Measurements from ENCODE around the gene CACHD1.

The CACHD1 gene

GRCh38 chr1:64578270-64578973 is 108.5 kb downstream of the CACHD1 start:
- Mint-ChIP-seq H3K4me1 (ENCODE audit: low read depth) (no peaks in the 10 kb centered on the region), H3K36me3 (ENCODE audit: low read depth) (no peaks in the 10 kb centered on the region), H3K27me3 (no peaks in the 10 kb centered on the region), H3K27ac (no peak overlapping the region), H3K9me3 (no peaks in the 10 kb centered on the region), H3K4me3 (no peak overlapping the region)
- DNase-seq = no peak

- no peaks in the 10 kb centered on the region for H3K36me3 Mint-ChIP-seq (ENCODE audit: low read depth)
- no peaks in the 10 kb centered on the region for H3K27me3 Mint-ChIP-seq
- H3K4me1 Mint-ChIP-seq (ENCODE audit: low read depth) = no peaks in the 10 kb centered on the region
- H3K9me3 Mint-ChIP-seq = no peaks in the 10 kb centered on the region
- DNase-seq = no peak
- no peak overlapping the region for H3K27ac Mint-ChIP-seq
- no peak overlapping the region for H3K4me3 Mint-ChIP-seq
Observed at GRCh38 chr1:64579767-64580166, 109.8 kb downstream of the CACHD1 start.

- Mint-ChIP-seq H3K27me3 (no peaks in the 10 kb centered on the region), H3K4me3 (no peak overlapping the region), H3K36me3 (ENCODE audit: low read depth) (no peaks in the 10 kb centered on the region), H3K9me3 (no peaks in the 10 kb centered on the region), H3K27ac (no peak overlapping the region), H3K4me1 (ENCODE audit: low read depth) (peaks cover 7% of the 10 kb centered on the region)
- no peak for DNase-seq
Observed at GRCh38 chr1:64581135-64581842, 111.4 kb downstream of the CACHD1 start.

GRCh38 chr1:64581843-64582185 is 111.9 kb downstream of the CACHD1 start:
- Mint-ChIP-seq H3K27ac (no peak overlapping the region), H3K9me3 (no peaks in the 10 kb centered on the region)

GRCh38 chr1:64584479-64584878 is 114.5 kb downstream of the CACHD1 start:
- Mint-ChIP-seq H3K4me1 (ENCODE audit: low read depth) (peaks cover 9% of the 10 kb centered on the region), H3K27me3 (no peaks in the 10 kb centered on the region), H3K36me3 (ENCODE audit: low read depth) (no peaks in the 10 kb centered on the region), H3K9me3 (no peaks in the 10 kb centered on the region), H3K27ac (no peak overlapping the region), H3K4me3 (no peak overlapping the region)
- no peak for DNase-seq

More at GRCh38 chr1:64581843-64582185, 111.9 kb downstream of the CACHD1 start:
- H3K27me3 Mint-ChIP-seq = no peaks in the 10 kb centered on the region
- H3K4me3 Mint-ChIP-seq = no peak overlapping the region
- DNase-seq = no peak
- peaks cover 9% of the 10 kb centered on the region for H3K4me1 Mint-ChIP-seq (ENCODE audit: low read depth)
- H3K36me3 Mint-ChIP-seq (ENCODE audit: low read depth) = no peaks in the 10 kb centered on the region

DNA sequence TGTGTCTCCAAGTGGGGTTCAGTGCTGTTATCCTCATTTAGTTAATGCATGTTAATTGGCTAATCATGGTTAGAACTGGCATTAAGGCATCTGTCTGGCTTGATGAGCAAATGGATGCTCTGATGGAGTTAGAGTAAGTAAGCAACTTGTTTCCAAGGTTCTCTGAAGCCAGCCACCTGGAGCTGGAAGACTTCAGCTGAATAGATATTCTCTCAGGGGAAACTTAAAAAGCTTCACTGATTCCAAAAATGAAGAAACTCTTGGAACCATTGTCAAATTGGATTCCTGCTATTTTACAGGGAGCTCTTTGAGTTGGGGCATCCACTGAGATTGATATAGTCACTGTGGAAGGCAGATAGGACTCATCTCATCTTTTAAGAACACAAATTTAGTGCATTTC is 118.9 kb downstream of the CACHD1 start:
- H3K4me1 Mint-ChIP-seq (ENCODE audit: low read depth) = peaks cover 9% of the 10 kb centered on the region
- no peaks in the 10 kb centered on the region for H3K9me3 Mint-ChIP-seq
- no peak overlapping the region for H3K4me3 Mint-ChIP-seq
- H3K27ac Mint-ChIP-seq = no peak overlapping the region
- no peak for DNase-seq
- no peaks in the 10 kb centered on the region for H3K27me3 Mint-ChIP-seq
- H3K36me3 Mint-ChIP-seq (ENCODE audit: low read depth) = no peaks in the 10 kb centered on the region

GRCh38 chr1:64590316-64590715 is 120.4 kb downstream of the CACHD1 start:
- no peak overlapping the region for H3K27ac Mint-ChIP-seq
- H3K9me3 Mint-ChIP-seq = no peaks in the 10 kb centered on the region
- H3K4me1 Mint-ChIP-seq (ENCODE audit: low read depth) = peaks cover 6% of the 10 kb centered on the region
- no peaks in the 10 kb centered on the region for H3K36me3 Mint-ChIP-seq (ENCODE audit: low read depth)
- no peak for DNase-seq
- no peaks in the 10 kb centered on the region for H3K27me3 Mint-ChIP-seq
- no peak overlapping the region for H3K4me3 Mint-ChIP-seq

DNA sequence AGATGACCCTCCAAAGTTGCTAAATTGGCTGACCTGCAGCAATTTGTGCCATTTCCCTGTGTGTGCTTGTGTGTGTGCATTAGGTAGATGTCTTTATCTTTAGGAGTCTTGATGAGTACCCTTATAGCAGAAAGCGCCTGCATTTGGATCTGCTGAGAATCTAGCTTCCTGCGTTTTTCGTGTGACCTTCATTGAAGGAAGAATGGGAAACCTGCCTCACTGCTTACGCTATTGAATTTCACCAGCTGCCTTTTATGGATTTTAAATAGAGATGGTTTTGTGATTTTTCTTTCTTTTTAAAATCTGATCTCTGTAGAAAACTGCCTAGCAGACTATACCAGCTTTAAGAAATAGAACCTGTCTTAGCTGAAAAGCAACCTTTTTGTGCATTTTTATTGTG is 124.5 kb downstream of the CACHD1 start:
- H3K4me1 Mint-ChIP-seq (ENCODE audit: low read depth) = no peaks in the 10 kb centered on the region
- H3K4me3 Mint-ChIP-seq = no peak overlapping the region
- DNase-seq = no peak
- no peaks in the 10 kb centered on the region for H3K27me3 Mint-ChIP-seq
- H3K36me3 Mint-ChIP-seq (ENCODE audit: low read depth) = no peaks in the 10 kb centered on the region
- no peak overlapping the region for H3K27ac Mint-ChIP-seq
- H3K9me3 Mint-ChIP-seq = no peaks in the 10 kb centered on the region

- no peak for DNase-seq
- H3K36me3 Mint-ChIP-seq (ENCODE audit: low read depth) = no peaks in the 10 kb centered on the region
- H3K4me3 Mint-ChIP-seq = no peak overlapping the region
- no peak overlapping the region for H3K27ac Mint-ChIP-seq
- no peaks in the 10 kb centered on the region for H3K9me3 Mint-ChIP-seq
- no peaks in the 10 kb centered on the region for H3K4me1 Mint-ChIP-seq (ENCODE audit: low read depth)
- no peaks in the 10 kb centered on the region for H3K27me3 Mint-ChIP-seq
Observed at GRCh38 chr1:64595871-64596515, 126.1 kb downstream of the CACHD1 start.

DNA sequence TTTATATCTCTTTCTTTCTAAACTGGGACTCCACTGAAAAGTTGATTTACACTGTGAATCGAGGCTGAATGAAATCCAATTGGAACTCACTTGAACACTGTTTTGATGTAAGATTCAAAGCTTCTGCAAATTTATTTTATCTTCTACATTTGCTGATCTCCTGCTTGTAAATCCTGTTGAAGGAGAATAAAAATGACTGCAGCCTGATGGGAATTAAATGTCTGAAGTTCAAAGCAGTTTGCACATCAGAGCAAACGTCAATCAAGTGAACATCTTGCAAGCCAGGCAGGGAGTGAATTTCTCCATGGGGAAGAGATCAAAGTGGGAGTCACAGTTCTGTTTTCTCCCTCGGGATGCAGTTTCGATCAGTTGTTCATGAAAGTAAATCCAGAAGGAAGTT is 127.2 kb downstream of the CACHD1 start:
- Mint-ChIP-seq H3K36me3 (ENCODE audit: low read depth) (no peaks in the 10 kb centered on the region), H3K4me1 (ENCODE audit: low read depth) (no peaks in the 10 kb centered on the region)

GRCh38 chr1:64598100-64598571 is 128.2 kb downstream of the CACHD1 start:
- H3K4me3 Mint-ChIP-seq = no peak overlapping the region
- no peaks in the 10 kb centered on the region for H3K36me3 Mint-ChIP-seq (ENCODE audit: low read depth)
- DNase-seq = no peak
- H3K27me3 Mint-ChIP-seq = no peaks in the 10 kb centered on the region
- no peaks in the 10 kb centered on the region for H3K4me1 Mint-ChIP-seq (ENCODE audit: low read depth)
- no peak overlapping the region for H3K27ac Mint-ChIP-seq
- H3K9me3 Mint-ChIP-seq = no peaks in the 10 kb centered on the region

More for the DNA sequence above, 127.2 kb downstream of the CACHD1 start:
- Mint-ChIP-seq H3K27me3 (no peaks in the 10 kb centered on the region), H3K9me3 (no peaks in the 10 kb centered on the region), H3K4me3 (no peak overlapping the region), H3K27ac (no peak overlapping the region)
- DNase-seq = no peak

DNA sequence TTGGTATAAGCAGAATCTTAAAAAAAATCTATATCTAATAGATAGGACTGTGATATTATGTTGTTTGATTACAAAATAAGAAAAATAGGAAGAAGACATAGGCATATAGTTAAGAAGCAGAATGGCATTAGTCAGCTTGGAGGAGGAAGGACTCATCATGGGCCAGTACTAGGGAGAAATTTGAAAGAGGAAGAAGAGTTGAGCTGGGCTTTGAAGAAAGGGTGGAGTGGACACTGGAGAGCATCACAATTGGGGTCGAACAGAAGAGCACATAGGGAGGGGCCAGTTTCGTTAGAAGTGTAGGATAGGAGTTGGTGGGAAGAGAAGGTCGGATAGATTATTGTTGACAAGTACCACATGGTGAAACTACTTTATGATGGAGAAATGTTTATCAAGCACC is 129.3 kb downstream of the CACHD1 start:
- Mint-ChIP-seq H3K4me3 (no peak overlapping the region), H3K36me3 (ENCODE audit: low read depth) (no peaks in the 10 kb centered on the region), H3K4me1 (ENCODE audit: low read depth) (no peaks in the 10 kb centered on the region), H3K9me3 (no peaks in the 10 kb centered on the region), H3K27me3 (no peaks in the 10 kb centered on the region), H3K27ac (no peak overlapping the region)
- DNase-seq = no peak

DNA sequence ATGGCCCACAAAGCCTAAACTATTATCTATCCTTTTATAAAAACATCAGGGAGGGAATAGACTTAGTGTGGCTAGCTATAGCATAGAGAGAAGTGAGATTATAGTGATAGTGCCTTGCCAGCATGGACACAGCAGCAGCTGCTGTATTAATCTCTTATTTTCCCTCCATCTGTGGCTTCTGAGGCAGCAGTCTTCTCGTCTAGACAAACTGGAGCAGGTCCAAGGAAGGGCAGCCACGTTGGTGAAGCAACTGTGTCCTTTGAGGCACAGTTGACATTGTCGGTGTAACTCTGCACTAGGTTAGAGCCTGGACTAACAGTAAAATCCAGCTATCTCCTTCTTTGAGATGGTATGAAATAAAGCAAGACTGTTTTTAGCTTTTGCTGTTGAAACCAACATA is 131.3 kb downstream of the CACHD1 start:
- Mint-ChIP-seq H3K36me3 (ENCODE audit: low read depth) (no peaks in the 10 kb centered on the region), H3K9me3 (no peaks in the 10 kb centered on the region), H3K4me3 (no peak overlapping the region), H3K27me3 (no peaks in the 10 kb centered on the region), H3K4me1 (ENCODE audit: low read depth) (no peaks in the 10 kb centered on the region), H3K27ac (no peak overlapping the region)
- no peak for DNase-seq

GRCh38 chr1:64608005-64608650 is 138.2 kb downstream of the CACHD1 start:
- no peaks in the 10 kb centered on the region for H3K4me1 Mint-ChIP-seq (ENCODE audit: low read depth)
- DNase-seq = no peak
- peaks cover 13% of the 10 kb centered on the region for H3K36me3 Mint-ChIP-seq (ENCODE audit: low read depth)

DNA sequence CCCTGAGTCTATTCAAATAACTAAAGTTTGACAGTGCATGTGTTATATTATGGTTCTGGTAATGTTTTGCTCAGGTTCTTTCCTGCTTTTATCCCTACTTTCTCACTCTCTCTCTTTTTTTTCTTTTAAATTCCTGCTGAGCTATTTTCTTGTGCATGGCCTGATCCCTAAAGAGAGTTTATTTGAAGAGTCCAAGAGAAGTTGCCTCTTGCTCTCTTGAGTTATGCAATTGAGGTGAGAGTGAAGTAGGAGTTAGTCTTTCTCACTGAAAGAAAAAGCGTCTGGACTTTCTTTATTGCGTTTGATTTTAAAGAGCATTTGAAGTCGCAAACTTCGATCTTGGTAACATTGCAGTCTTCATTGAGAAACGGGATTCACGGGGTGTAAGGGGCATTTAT is 138.7 kb downstream of the CACHD1 start:
- peaks cover 13% of the 10 kb centered on the region for H3K36me3 Mint-ChIP-seq (ENCODE audit: low read depth)
- H3K27me3 Mint-ChIP-seq = no peaks in the 10 kb centered on the region
- no peak overlapping the region for H3K4me3 Mint-ChIP-seq

More at GRCh38 chr1:64608005-64608650, 138.2 kb downstream of the CACHD1 start:
- H3K27ac Mint-ChIP-seq = no peak overlapping the region
- no peak overlapping the region for H3K4me3 Mint-ChIP-seq
- peaks cover 14% of the 10 kb centered on the region for H3K9me3 Mint-ChIP-seq
- H3K27me3 Mint-ChIP-seq = no peaks in the 10 kb centered on the region

More for the DNA sequence above, 138.7 kb downstream of the CACHD1 start:
- Mint-ChIP-seq H3K9me3 (peaks cover 14% of the 10 kb centered on the region), H3K27ac (no peak overlapping the region), H3K4me1 (ENCODE audit: low read depth) (no peaks in the 10 kb centered on the region)
- no peak for DNase-seq

Measured in activated T-cell treated with anti-CD3 and anti-CD28 coated beads, Interleukin-2, amount 50 U/mL, for 24 hours (primary cell).